B cell (primary cell): ENCODE data around the gene CAMK1D.

Experiments used
- CTCF ChIP-seq: fragments of 200-600 bp; IDR thresholded peaks from one replicate; pipeline ENCODE4 v1.8.0; 2022; ENCODE audit warnings: antibody characterized with exemption, mild to moderate bottlenecking
- EZH2 ChIP-seq: IDR thresholded peaks from 2 replicates; pipeline ENCODE4 v1.6.1; 2012; ENCODE audit warnings: borderline replicate concordance, low read depth, mild to moderate bottlenecking, moderate library complexity, low read length; ENCODE audit not compliant: insufficient read depth, poor library complexity, severe bottlenecking

- TF ChIP-seq EZH2 (no peak), CTCF (no peak)
Measured at GRCh38 chr10:12849319-12850181, 500.2 kb downstream of the CAMK1D start.
